ENCODE measurements around the gene ADAMTS16.
A peak's percentile ranks its signal among the peaks of the same experiment; 100 is the strongest.

Gene ADAMTS16

DNA sequence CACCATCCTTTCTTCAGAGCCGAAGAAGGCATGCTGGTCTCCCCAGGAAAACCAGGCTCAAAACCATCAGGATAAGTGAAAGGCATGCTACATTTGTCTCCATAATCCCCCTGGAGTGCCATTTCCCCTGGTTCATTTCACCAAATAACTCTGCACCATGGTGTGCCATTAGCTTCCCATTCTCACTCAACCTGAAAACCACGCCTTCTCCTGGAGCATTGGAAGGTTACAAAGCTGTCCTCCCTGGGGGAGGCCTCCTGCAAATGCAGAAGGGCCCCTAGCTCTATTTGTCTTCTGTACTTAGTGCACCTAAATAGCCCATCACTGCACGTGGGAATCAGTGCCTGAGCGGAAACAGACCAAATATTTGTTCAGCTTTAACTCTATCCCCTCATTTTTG lies 192.2 kb downstream of the ADAMTS16 start:
- TF ChIP-seq, protein P1, sequence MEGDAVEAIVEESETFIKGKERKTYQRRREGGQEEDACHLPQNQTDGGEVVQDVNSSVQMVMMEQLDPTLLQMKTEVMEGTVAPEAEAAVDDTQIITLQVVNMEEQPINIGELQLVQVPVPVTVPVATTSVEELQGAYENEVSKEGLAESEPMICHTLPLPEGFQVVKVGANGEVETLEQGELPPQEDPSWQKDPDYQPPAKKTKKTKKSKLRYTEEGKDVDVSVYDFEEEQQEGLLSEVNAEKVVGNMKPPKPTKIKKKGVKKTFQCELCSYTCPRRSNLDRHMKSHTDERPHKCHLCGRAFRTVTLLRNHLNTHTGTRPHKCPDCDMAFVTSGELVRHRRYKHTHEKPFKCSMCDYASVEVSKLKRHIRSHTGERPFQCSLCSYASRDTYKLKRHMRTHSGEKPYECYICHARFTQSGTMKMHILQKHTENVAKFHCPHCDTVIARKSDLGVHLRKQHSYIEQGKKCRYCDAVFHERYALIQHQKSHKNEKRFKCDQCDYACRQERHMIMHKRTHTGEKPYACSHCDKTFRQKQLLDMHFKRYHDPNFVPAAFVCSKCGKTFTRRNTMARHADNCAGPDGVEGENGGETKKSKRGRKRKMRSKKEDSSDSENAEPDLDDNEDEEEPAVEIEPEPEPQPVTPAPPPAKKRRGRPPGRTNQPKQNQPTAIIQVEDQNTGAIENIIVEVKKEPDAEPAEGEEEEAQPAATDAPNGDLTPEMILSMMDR (conservative IDR thresholded peaks at IDR 0.05), result no peak
- no peak overlapping the region; the same call in 1 of the 2 replicates for H3K27ac ChIP-seq

DNA sequence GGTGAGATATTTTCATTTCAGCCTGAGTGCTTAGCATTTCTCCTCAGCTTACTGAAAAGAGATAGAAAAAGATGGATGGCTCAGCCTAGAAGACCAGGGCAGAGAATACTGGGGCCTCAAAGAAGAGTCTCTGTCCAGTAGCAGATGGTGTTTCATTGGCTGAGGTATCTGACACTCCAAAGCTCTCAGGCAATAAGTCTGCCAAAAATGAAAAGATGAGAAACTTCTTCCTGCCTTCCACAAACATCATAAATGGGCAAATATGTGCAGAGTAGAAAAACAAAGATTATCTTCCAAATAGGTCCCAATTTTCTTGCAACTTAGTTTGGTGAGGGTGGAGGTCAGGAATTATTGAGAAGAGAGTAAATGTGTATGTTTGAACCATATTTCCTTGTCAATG lies 195.0 kb downstream of the ADAMTS16 start:
- H3K27ac ChIP-seq, result peak overlapping the region; percentile 28; the same call in 1 of the 2 replicates
- TF ChIP-seq, protein P1 (conservative IDR thresholded peaks at IDR 0.05), result no peak

DNA sequence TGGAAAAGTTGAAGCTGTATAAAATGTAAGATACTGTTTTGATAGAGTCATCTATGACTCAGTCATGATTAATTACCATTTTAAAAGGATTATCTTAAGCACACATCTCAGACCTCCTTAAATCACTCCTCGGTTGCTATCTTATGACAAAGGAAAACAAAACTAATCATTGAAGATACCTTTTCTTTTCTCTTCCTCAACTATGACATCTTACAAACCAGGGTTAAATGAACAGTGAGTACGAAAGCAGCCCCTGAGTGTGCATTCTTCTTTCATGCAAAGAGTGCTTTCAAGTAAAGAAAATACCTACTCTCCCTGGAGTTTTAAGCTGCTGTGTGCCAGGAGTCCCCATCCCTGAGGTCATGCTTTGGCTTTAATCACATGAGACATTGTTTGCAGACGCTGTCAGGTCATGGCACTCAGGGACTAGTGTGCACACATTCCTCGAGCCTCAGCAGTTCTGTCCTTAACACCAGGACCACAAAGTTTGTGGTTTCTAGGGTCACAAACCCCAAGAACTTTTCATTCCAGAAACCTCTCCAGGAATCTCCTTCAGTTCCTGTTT lies 195.7 kb downstream of the ADAMTS16 start:
- H3K27ac ChIP-seq, result peak overlapping the region; percentile 28; the same call in 1 of the 2 replicates
- TF ChIP-seq, protein P1 (conservative IDR thresholded peaks at IDR 0.05), result no peak

DNA sequence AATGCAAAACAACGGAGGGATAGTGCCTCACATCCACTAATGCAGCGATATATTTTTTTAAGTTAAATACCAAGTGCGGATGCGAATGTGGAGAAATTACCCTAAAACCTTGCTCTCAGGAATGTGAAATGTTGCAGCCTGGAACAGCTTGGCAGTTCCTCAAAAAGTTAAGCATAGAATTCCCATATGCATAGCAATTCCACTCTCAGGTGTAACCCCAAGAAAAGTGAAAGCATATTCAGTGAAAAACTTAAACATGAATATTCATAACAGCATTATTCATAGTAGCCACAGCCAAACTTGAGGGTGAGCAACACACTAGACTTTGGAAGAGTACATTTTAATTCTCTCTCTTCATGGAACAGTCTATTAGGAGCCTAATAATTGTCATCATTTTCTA lies 199.1 kb downstream of the ADAMTS16 start:
- TF ChIP-seq, protein P1 (conservative IDR thresholded peaks at IDR 0.05), result no peak
- H3K27ac ChIP-seq, result no peak overlapping the region

DNA sequence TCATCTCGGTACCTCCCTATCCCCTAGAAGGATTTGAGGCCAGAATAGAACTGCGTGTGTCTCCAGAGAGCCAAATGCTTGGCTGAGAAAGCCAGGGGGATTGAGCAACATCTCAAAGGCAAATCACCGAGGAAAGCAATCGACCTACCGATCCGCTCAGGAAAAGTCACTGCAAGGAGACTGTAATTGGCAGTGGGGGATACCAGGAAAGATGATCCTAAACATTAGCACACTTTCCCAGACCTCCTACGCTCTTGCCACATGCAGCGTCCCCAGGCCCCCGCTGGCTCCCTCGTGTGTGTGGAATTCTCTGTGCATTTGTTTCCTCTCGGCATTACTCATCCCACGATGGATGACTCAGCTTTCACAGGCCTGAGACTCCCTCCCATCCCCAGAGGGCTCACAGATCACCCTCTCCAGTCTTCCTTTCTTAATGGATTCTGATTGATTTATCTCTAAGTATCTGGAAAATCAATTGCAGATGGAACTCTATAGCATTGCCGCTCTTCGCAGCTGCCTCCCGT lies 200.1 kb downstream of the ADAMTS16 start:
- TF ChIP-seq, protein P1 (conservative IDR thresholded peaks at IDR 0.05), result no peak
- H3K27ac ChIP-seq, result no peak overlapping the region

DNA sequence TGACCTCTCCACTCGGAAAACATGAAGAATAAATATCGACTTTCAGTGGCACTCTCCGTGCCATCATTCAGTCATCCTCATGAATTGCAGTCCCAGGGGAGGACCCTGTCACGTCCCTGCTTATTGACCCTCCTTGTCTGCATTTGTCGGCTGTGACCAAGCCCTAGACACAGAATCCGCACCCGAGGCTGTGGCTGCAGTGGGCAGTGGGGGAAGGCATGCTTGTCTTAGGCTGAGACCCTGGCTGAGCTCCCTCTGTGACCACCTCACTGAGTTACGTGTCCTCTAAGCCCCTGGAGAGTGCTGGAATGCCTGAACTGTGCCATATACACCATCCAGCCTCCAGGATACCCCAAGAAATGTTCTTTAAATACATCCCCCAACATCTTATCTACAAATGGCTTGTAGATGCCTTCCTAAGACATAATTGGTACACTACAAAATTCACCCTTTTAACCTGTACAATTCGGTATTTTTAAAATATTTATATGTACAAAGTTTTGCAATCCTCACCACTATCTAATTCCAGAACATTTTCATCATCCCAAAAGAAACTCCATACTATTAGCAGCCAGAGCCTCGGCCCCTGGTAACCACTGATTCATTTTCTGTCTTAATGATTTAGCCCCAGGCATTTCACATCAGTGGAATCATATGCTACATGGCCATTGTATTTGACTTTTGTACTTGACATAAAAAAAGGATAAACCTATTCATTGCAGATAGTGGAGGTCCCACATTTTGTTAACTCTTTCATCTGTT lies 201.6 kb downstream of the ADAMTS16 start:
- H3K27ac ChIP-seq, result no peak overlapping the region
- TF ChIP-seq, protein P1 (conservative IDR thresholded peaks at IDR 0.05), result no peak

DNA sequence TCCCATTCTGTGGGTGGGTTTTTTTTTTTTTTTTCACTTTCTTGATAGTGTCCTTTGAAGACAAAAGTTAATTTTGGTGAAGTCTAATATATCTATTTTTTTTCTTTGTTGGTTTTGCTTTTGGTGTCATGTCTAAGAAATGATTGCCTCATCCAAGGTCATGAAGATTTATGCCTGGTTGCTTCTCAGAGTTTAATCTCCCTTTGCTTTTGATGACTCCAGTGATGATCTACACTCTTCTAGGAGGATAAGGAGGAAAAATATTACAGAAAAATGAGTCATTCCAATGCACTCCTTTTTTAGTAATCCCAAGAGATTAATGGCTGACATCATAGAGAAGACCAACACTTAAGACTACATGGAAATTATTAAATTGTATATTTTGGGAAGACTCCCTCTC lies 202.7 kb downstream of the ADAMTS16 start:
- H3K27ac ChIP-seq, result no peak overlapping the region
- TF ChIP-seq, protein P1 (conservative IDR thresholded peaks at IDR 0.05), result no peak
